Right atrium auricular region (tissue), 2 donors: ENCODE measurements around the gene RGS5. TPM values are rescaled to one million over a fixed set of nuclear protein-coding genes. Genes with fewer than 3 reads are reported as not detected.

ENCODE experiments used
- DNase-seq: peaks from one replicate; pipeline ENCODE4 v3.0.0-alpha.2; 2019; ENCODE audit warnings: low spot score
- H3K27ac ChIP-seq, 2 donors: fragments of 200-600 bp; sonication (generic); 1 replicate in 1 of 2; 2 replicates in 1 of 2; pipeline ENCODE4 v1.5.1; 2016 to 2019
- H3K27me3 ChIP-seq, 2 donors: fragments of 200-600 bp; sonication (generic); one replicate each; pipeline versions ENCODE4 v1.5.1 to v1.6.0; 2017 to 2019
- H3K36me3 ChIP-seq: fragments of 200-600 bp; sonication (generic); one replicate; pipeline ENCODE4 v1.5.1; 2016
- H3K4me1 ChIP-seq, 2 donors: fragments of 200-600 bp; sonication (generic); one replicate each; pipeline versions ENCODE4 v1.5.1 to v1.6.0; 2017 to 2019
- H3K4me3 ChIP-seq, 2 donors: fragments of 200-600 bp; sonication (generic); 1 replicate in 1 of 2; 2 replicates in 1 of 2; pipeline ENCODE4 v1.5.1; 2017 to 2019; ENCODE audit warnings: mild to moderate bottlenecking in 1 of 2, moderate library complexity in 1 of 2
- H3K9me3 ChIP-seq, 2 donors: fragments of 200-600 bp; sonication (generic); one replicate each; pipeline ENCODE4 v1.5.1; 2019
- total RNA-seq, 2 donors: library from RNA; depleted of rRNA; stranded (reverse); fragments of >200 nt; gene quantifications; one replicate each; pipeline ENCODE4 v1.1.0, GENCODE V29; 2016
- TF ChIP-seq, protein P1 (sequence below), 2 donors: fragments of 200-600 bp; sonication (generic); IDR thresholded peaks; one replicate each; pipeline ENCODE4 v1.5.1; 2019; ENCODE audit warnings: antibody characterized with exemption in 2 of 2

The RGS5 gene
- total RNA-seq, 2 donors from 2014 or later: 43.5 to 381 TPM

- TF ChIP-seq, protein P1, sequence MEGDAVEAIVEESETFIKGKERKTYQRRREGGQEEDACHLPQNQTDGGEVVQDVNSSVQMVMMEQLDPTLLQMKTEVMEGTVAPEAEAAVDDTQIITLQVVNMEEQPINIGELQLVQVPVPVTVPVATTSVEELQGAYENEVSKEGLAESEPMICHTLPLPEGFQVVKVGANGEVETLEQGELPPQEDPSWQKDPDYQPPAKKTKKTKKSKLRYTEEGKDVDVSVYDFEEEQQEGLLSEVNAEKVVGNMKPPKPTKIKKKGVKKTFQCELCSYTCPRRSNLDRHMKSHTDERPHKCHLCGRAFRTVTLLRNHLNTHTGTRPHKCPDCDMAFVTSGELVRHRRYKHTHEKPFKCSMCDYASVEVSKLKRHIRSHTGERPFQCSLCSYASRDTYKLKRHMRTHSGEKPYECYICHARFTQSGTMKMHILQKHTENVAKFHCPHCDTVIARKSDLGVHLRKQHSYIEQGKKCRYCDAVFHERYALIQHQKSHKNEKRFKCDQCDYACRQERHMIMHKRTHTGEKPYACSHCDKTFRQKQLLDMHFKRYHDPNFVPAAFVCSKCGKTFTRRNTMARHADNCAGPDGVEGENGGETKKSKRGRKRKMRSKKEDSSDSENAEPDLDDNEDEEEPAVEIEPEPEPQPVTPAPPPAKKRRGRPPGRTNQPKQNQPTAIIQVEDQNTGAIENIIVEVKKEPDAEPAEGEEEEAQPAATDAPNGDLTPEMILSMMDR (IDR thresholded peaks at IDR 0.05): no peak
Measured at GRCh38 chr1:163161337-163161736, 41.4 kb downstream of the RGS5 start.

DNA sequence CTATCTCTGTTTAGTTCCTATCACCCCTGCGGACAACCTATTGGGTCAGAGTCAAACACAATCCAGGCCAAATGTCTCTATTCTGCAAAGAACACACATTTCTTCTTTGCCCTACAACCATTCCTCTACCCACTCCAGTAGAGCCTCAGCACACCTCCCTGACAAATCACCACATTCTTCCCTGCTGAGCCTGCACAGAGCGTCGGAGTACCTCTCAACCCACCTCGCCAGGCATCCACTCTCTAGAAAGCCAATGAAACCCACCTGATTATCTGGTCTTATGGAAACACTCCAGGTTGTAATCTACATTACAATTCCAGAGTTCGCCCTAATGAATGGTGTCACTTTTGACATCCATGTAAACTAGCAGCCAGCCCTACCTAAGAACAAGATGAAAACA lies 47.1 kb downstream of the RGS5 start:
- Histone ChIP-seq H3K27ac (no peak overlapping the region), H3K9me3 (no peaks in the 10 kb centered on the region)

More at GRCh38 chr1:163161337-163161736, 41.4 kb downstream of the RGS5 start:
- Histone ChIP-seq H3K27me3 (no peaks in the 10 kb centered on the region), H3K4me3 (no peak overlapping the region), H3K27ac (no peak overlapping the region), H3K36me3 (no peaks in the 10 kb centered on the region), H3K9me3 (no peaks in the 10 kb centered on the region), H3K4me1 (no peaks in the 10 kb centered on the region)
- no peak for DNase-seq

DNA sequence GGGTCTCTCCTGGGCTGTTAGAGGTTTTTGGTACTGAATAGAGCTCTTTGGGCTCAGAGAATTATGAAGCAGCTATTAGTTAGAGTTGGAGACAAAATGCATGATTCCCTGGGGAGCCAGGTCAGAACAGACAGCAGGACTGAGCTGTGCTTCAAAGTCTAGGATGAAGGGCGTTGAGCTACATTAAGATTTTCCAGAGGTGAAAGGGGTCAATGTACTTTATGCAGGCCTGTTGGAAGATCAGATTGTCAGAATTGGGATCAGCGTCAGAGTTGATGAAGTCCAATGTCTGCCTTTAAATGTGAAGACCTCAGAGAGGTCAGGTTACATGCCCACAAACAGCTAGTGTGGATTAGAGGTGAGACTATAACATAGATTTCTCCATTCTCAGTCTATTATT lies 53.8 kb downstream of the RGS5 start:
- no peak for DNase-seq
- Histone ChIP-seq H3K4me1 (peaks cover 0 to 9% of the 10 kb centered on the region in 2 donors), H3K27me3 (no peaks in the 10 kb centered on the region), H3K4me3 (no peak overlapping the region), H3K36me3 (no peaks in the 10 kb centered on the region), H3K27ac (no peak overlapping the region), H3K9me3 (no peaks in the 10 kb centered on the region)
- TF ChIP-seq, protein P1 (IDR thresholded peaks at IDR 0.05): no peak

More for the DNA sequence above, 47.1 kb downstream of the RGS5 start:
- TF ChIP-seq, protein P1 (IDR thresholded peaks at IDR 0.05): no peak
- Histone ChIP-seq H3K4me1 (no peaks in the 10 kb centered on the region), H3K36me3 (no peaks in the 10 kb centered on the region), H3K27me3 (no peaks in the 10 kb centered on the region), H3K4me3 (no peak overlapping the region)
- no peak for DNase-seq

- no peak for DNase-seq
- TF ChIP-seq, protein P1 (IDR thresholded peaks at IDR 0.05): no peak
- no peaks in the 10 kb centered on the region for H3K36me3 ChIP-seq
- H3K9me3 ChIP-seq: no peaks in the 10 kb centered on the region
- no peaks in the 10 kb centered on the region for H3K27me3 ChIP-seq
- H3K4me3 ChIP-seq: no peak overlapping the region
- H3K4me1 ChIP-seq: peaks cover 0 to 9% of the 10 kb centered on the region in 2 donors
- no peak overlapping the region for H3K27ac ChIP-seq
Measured at GRCh38 chr1:163147019-163147418, 55.7 kb downstream of the RGS5 start.

GRCh38 chr1:163145435-163145834 lies 57.3 kb downstream of the RGS5 start:
- Histone ChIP-seq H3K4me1 (peaks cover 0 to 9% of the 10 kb centered on the region in 2 donors), H3K27me3 (no peaks in the 10 kb centered on the region), H3K36me3 (no peaks in the 10 kb centered on the region), H3K9me3 (no peaks in the 10 kb centered on the region), H3K4me3 (no peak overlapping the region), H3K27ac (no peak overlapping the region)
- TF ChIP-seq, protein P1 (IDR thresholded peaks at IDR 0.05): no peak
- no peak for DNase-seq

- no peaks in the 10 kb centered on the region for H3K9me3 ChIP-seq
- no peaks in the 10 kb centered on the region for H3K27me3 ChIP-seq
- no peak for DNase-seq
- H3K36me3 ChIP-seq: no peaks in the 10 kb centered on the region
- H3K27ac ChIP-seq: no peak overlapping the region
- no peak overlapping the region for H3K4me3 ChIP-seq
- peaks cover 0 to 9% of the 10 kb centered on the region in 2 donors for H3K4me1 ChIP-seq
- TF ChIP-seq, protein P1 (IDR thresholded peaks at IDR 0.05): no peak
Measured at GRCh38 chr1:163144418-163144817, 58.3 kb downstream of the RGS5 start.
